GM19043 (cell line): ENCODE measurements around the gene PLCXD1.
"Not testable (repeated sequence)": the region's sequence is repeated elsewhere in the genome, so short reads cannot be mapped to it uniquely, and the experiment has no call there.

Experiments
- ATAC-seq: cut with Tn5 transposase; IDR thresholded peaks from one replicate; pipeline ENCODE4 v1.9.1; 2021; ENCODE audit warnings: low read depth; ENCODE audit not compliant: unreplicated experiment

The PLCXD1 gene

GRCh38 chrX:348461-349117 is 67.4 kb downstream of the PLCXD1 start:
- no peak for ATAC-seq

DNA sequence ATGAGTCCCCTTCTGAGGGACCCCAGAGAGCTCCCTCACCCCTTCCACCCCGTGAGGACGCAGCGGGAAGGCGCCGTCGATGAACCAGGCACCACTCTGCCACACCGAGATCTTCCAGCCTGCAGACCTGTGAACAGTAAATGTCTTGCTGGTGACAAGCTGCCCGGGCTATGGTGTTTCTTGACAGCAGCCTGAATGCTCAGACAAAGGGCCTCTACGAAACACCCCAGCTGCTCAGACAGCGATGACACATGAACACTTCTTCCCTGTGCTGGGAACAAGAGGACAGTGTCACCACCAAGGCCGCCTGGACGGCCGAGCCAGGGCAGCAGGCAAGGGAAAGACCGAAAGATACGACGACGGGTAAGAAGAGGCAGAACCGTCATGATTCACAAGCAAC is 68.0 kb downstream of the PLCXD1 start:
- ATAC-seq = no peak

DNA sequence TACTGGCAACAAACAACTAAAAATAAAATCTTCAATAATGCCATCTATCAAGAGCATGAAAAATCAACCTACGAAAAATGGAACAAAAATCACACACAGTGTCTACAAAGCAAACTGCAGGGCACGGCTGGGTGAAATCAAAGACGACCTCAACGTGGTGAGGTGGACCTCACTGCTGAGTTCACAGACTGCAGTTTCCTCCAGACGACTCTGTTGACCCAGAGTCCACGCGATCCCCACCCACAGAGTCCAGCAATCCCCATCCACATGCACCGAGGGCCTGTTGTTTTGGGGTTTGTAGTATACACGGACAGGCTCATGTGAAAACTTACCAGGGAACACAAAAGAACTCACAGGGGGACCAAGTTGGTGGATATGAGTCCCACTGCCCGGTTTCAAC is 68.5 kb downstream of the PLCXD1 start:
- ATAC-seq = no peak

DNA sequence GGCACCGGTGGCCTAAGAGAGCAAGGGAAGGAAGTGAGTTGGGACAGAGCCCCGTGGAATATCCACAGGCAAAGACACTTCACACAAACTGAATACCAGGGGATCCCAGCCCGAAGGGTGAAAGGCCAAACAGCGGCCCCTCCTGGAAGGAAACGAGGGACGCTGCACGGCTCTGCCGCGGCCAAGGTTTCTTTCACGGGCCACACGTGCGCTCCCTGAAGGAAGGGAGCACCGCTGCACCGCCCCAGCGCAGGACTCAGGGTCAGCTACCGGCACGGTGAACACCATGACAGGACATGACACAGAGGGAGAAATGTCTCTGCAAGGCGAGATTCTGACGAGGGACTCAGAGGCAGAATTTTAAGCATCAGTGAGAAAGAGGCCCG is 69.0 kb downstream of the PLCXD1 start:
- no peak for ATAC-seq

GRCh38 chrX:350534-351323 is 69.5 kb downstream of the PLCXD1 start:
- no peak for ATAC-seq

DNA sequence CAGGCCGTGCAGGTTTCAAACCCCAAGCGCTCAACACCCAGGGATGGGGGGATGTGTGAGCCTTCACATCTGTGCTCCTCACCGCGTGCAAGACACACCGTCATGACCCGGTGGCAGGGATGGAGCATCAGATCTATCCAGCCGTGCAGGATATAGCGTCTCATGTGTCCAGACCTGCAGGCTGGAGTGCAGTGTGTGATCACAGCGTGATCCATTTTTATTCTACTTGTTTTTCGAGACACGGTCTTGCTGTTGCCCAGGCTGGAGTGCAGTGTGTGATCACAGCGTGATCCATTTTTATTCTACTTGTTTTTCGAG is 70.1 kb downstream of the PLCXD1 start:
- not testable (repeated sequence) for ATAC-seq

DNA sequence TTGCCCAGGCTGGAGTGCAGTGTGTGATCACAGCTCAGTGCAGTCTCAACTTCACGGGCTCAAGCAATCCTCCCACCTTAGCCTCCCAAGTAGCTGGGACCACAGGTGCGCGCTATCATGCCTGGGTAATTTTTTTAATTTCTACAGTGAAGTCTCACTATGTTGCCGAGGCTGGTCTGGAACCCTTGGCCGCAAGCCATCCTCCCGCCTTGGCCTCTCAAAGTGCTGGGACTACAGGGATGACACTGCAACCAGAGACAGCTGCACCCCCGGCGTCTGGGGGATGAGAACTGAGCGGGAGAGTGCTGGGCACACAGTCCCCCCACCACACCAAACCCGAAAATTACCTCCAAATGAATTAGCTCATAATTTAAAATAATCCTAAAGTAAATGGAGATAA is 70.6 kb downstream of the PLCXD1 start:
- ATAC-seq = no peak

DNA sequence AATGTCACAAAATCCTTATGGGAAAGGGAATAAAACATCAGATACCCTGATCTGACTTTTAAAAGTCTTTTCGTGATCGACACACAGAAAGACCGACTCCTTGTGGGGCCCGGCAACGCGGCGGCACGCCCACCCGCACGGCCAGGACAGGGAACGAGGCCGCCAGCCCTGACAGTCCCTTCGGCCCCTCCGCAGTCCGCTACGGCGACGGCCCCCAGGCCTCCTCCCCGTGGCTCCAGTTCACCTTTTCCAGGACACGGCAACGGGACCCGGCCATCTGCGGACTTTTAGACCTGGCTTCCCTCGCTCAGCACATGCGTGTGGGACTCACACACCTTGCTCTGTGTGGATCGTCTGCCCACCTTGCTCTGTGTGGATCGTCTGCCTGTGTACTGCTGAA is 71.0 kb downstream of the PLCXD1 start:
- no peak for ATAC-seq

GRCh38 chrX:352582-353314 is 71.6 kb downstream of the PLCXD1 start:
- no peak for ATAC-seq
